ENCODE measurements around the gene MRPS6.

GRCh38 chr21:34130716-34130985 lies 57.3 kb downstream of the MRPS6 start:
- TF ChIP-seq CTCF (IDR thresholded peaks at IDR 0.05): no peak
- no peak for TF ChIP-seq POLR2AphosphoS5 (IDR thresholded peaks at IDR 0.05)
- no peak for TF ChIP-seq EP300 (IDR thresholded peaks at IDR 0.05)
- TF ChIP-seq POLR2A (IDR thresholded peaks at IDR 0.05): no peak

Measured in suprapubic skin (tissue), 4 donors.